Measurements from ENCODE around the gene AP4M1.
A peak's percentile ranks its signal among the peaks of the same experiment; 100 is the strongest.

Gene AP4M1

GRCh38 chr7:100087055-100087750 lies 14.2 kb upstream of the AP4M1 start:
- DNase-seq, result no peak

GRCh38 chr7:100088095-100088620 lies 13.3 kb upstream of the AP4M1 start:
- no peak for DNase-seq

- DNase-seq, result peak; percentile 33 to 62
Measured at GRCh38 chr7:100088621-100089457, 12.6 kb upstream of the AP4M1 start, which contains the start of gene COPS6. COPS6 (plus strand) TSS chr7:100088969; CDS start chr7:100088991, 22 bp downstream.

- DNase-seq, result no peak
Measured at GRCh38 chr7:100089458-100090196, 11.8 kb upstream of the AP4M1 start.

- DNase-seq, result no peak
Measured at GRCh38 chr7:100090527-100091410, 10.7 kb upstream of the AP4M1 start.

- no peak for DNase-seq
Measured at GRCh38 chr7:100091411-100092181, 9.8 kb upstream of the AP4M1 start.

- DNase-seq, result no peak
Measured at GRCh38 chr7:100093054-100093453, 8.4 kb upstream of the AP4M1 start.

GRCh38 chr7:100093498-100093897 lies 7.9 kb upstream of the AP4M1 start:
- DNase-seq, result no peak

- DNase-seq, result no peak
Measured at GRCh38 chr7:100093925-100094486, 7.4 kb upstream of the AP4M1 start.

- DNase-seq, result no peak
Measured at GRCh38 chr7:100095289-100095688, 6.2 kb upstream of the AP4M1 start.

- DNase-seq, result no peak
Measured at GRCh38 chr7:100095704-100096103, 5.7 kb upstream of the AP4M1 start.

GRCh38 chr7:100098913-100099312 lies 2.5 kb upstream of the AP4M1 start:
- DNase-seq, result no peak

GRCh38 chr7:100099452-100099851 lies 2.0 kb upstream of the AP4M1 start:
- no peak for DNase-seq

- DNase-seq, result peak; percentile 84 to 89
Measured at GRCh38 chr7:100100420-100101015, 925 bp upstream of the AP4M1 start.

GRCh38 chr7:100102950-100103840 lies 1.8 kb downstream of the AP4M1 start:
- no peak for DNase-seq

GRCh38 chr7:100105534-100105933 lies 4.1 kb downstream of the AP4M1 start:
- DNase-seq, result no peak

GRCh38 chr7:100106633-100107032 lies 5.2 kb downstream of the AP4M1 start:
- DNase-seq, result no peak

GRCh38 chr7:100107125-100107737 lies 5.8 kb downstream of the AP4M1 start:
- no peak for DNase-seq

GRCh38 chr7:100107890-100108289 lies 6.4 kb downstream of the AP4M1 start:
- no peak for DNase-seq
